Stimulated activated CD8-positive, alpha-beta memory T cell treated with anti-CD3 and anti-CD28 coated beads, Interleukin-15, amount 100 ng/mL, for 24 hours (primary cell): Measurements from ENCODE around the gene TSPO2.

Experiments
- DNase-seq: peaks from one replicate; pipeline ENCODE4 v3.0.0-alpha.2; 2020; ENCODE audit warnings: low read depth

The TSPO2 gene

DNA sequence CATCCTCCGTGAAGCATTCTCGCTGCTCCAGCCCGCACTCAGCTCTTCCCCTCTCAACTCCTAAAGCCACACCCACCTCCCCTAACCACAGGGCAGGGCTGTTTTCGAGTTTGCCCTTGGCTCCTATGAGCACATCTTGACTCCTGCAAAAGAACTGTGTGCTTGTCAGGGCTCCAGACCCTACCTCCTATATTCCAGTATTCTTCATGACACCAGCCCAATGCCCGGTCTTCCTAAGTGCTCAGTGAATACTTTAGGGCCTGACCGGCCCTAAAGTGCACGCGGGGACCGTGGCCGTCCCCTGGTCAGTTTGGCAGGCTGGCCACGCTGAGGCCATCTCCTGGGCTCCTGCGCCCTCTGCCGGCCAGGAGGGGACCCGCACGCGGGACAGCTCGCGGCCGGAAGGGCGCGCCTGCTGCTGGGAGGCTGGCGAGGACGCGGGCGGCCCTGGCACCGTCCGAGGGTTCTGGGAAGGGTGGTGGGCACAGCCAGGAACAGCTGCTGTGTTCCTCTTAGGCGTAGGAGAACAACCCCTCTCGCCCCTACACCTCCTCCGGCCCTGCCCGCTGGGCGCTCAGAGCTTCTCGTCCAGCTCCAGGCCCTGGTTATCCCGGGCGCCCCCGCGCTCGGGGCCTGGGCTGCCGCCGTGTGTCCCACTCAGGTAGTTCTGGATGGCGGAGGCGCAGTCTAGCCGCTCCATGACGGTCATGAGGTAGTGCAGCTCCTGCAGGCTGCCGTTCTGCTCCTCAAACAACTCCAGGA is 14.3 kb upstream of the TSPO2 start:
- DNase-seq = peak; percentile 61

DNA sequence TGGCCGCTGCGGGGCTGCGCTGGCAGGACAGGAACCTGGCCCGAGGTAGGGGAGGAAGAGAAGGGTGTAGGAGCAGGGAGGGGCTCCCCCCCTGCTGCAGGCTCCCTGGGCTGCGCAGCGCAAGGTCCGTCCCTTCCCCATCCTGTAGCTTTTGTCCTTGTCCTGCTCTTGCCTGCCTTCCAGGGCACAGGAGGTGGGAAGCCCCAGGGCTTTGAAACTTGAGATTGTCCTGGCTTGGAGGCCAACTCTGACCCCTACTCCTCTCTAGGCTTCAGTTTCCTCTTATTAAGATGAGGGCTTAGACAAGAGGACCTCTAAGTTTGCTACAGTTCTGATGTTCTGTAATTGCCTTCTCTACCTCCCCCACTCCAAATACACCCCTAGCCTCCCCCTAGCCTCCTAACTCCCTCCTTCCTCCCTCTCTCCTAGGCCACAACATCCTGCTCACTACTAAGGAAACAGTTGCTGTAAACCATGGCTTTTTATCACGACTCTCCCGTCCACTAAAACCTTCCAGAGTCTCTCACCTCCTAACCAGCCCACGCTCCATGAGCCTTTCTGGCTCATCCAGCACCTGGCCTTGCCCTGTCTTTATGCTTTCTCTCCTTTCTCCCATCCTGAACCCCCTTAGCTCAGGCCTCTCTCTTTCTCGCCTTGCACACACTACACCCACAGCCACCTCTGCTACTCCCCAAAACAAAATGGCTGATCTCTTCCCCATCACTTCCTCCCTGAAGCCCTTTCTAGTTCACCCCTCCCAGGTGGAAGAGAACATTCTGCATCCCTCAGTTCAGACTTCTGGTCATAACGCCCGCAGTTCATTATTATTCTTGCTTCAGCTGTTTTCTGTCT is 13.5 kb upstream of the TSPO2 start:
- no peak for DNase-seq

DNA sequence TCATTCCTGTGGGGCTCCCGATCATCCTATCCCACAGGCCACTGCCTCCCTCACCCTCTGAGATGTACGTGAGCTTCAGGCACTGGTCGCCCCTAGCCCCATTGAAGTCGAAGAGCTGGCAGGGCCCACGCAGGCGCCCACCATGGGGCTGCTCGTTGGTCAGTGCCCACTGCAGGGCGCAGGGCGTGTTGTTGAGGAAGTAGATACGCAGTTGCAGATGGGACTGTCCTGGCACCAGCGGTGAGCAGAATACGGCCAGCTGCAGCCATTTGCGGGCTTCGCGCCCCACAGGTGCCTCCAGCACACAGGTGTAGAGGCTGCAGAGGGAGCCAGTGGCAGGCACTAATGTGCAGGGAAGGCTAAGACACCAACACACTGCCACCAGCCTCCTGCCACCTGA is 9.4 kb upstream of the TSPO2 start:
- DNase-seq = no peak

DNA sequence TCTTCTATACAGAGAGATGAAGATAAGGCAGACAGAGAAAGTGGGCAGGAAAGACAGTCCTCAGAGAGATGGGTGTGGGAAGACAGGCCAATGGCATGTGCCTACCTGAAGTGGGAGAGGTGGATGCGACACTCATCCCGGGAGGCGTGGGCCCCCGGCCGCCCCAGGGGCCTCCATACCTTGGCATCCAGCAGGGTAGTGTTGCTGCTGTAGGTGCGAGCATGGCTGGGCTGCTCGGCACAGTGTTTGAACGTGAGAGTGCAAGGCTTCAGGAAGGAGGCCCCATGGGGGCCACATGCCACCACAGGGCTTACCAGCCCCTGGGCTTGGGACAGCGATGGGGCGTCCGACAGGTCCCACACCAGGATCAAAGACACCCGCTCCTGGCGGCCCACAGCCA is 8.5 kb upstream of the TSPO2 start:
- no peak for DNase-seq

DNA sequence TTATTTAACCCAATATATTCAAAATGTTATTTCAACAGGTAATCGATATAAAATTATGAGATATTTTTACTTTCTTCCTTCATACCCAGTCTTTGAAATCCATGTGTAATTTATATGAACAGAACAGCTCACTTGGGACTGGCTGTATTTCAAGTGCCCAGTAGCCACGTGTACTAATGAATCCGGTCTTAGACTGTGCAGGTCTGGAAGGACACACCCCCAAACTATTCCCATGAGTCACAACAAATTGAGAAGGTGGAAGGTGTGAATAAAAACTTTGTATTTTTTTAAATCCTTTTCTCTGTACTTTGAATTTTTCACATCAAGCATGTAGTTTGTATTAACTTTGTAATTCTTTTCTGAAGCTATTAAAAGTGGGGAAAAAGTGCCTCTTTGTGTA is 6.1 kb upstream of the TSPO2 start:
- DNase-seq = no peak

DNA sequence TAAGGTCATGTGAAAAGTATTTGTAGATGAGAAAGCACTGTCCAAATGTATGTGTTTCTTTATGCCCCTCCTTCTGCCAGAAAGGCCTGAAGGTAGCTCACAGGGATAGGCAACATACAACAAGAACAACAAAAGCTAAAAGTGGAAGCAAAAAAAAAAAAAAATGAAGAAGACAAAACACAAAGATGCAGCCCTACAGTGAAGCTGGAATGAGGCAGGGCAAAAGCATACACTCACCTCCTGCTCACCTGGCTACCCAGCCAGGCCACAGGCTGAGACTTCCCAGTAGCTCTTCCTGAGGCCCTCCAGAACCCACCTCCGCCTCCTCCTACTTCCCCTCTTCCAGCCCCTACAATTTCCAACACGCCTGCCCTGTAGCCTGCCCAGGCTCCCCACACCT is 5.7 kb upstream of the TSPO2 start:
- DNase-seq = no peak

DNA sequence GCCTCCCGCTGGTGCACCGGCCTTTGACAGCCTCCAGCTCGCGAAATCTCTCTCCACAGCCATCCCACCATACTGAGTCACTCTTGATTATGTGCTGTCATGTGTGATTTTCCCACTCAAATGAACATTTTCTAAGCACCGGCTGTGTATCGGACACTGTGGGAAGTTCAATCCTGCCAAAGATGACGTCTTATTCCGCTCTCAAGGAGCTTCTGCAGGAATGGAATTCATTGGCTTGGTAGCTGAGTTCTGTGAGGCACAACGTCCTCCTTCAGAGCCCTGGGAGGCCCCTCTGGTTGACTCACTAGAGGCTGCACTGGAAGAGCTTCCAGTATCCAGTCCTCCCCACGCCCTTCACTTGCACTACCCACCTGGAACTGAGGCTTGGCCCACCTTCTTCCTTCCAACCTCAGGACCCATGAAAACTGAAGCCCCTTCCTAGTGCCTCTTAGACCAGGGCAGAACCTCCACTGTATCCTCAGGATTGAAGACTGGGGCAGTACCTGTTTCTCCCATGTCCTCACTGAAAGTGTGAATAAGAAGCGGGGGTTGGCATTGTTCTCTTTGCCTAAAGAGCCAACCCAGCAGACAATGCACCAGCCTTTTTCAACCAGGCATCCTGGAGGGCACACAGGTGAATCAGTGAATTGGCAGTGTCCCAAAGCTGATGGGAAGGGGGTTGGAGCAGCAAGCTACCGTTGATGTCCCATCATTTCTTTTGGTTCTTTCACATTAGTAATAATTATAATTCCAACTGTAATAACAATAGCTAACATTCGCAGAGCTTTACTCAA is 5.0 kb upstream of the TSPO2 start:
- DNase-seq = no peak

DNA sequence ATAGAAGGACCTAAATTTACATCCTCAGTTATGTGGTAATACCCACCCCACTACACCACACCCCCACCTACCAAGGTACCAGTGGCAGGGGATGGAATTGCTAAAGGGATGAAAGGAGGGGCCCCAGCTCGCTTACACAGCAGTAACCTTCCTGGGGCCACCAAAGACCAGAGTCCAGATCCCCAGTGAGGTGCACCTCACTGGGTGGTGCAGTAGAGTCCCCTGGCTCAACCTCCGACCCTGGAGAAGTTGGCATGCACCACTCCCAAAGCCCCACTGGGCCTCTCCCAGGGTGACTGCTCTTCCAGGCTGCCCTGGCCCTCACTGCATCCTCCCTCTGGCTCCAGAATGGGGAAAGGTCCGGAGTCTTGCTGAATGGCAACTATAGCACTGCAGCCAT is 4.1 kb upstream of the TSPO2 start:
- DNase-seq = no peak

DNA sequence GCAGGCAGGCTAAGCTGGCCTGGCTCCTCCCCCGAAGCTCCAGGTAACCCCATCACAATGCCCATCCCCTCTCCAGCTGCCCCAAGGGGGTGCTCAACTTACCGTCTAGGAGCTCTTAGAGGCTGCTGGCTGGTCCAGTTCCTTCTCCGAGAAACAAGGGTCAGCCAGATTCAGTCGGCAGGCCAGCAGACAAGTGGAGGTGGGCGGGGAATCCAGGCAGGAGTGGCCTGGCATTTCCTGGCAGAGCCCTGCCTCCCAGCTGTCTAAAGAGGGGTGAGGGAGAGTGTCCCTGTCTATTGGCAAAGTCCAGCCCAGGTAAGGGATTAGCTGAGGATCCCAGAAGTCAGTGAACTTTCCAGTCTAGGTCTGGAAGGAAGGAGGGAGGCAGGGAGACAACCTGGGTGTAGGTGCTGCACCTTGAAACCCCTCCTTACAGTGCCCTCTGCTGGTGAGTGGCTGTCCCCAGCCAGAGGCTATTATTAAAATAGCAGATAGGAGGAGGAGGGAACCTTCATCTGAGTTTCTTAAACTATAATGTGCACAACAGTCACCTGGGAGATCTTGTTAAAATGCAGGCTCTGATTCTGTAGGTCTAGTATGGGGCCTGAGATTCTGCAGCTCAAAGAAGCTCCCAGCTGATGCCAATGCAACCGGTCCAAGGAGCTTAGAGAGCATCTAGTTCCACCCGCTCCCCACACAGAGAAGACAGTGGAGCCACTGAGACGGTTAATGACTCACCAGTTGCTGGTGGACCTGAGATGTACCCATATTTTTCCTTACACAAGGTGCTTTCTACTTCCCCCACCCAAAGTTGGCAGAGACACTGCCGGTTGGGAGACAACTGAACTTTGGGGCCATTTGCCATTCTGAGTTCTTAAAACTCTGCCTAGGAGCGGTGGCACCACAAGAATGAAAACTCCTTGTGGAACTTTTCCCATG is 2.9 kb upstream of the TSPO2 start, which contains the start of gene UNC5CL:
Gene UNC5CL (minus strand): TSS at position 162 of the 939 bp plus-strand sequence. CDS start 4,147 bp downstream, outside the sequence.
- DNase-seq = no peak

DNA sequence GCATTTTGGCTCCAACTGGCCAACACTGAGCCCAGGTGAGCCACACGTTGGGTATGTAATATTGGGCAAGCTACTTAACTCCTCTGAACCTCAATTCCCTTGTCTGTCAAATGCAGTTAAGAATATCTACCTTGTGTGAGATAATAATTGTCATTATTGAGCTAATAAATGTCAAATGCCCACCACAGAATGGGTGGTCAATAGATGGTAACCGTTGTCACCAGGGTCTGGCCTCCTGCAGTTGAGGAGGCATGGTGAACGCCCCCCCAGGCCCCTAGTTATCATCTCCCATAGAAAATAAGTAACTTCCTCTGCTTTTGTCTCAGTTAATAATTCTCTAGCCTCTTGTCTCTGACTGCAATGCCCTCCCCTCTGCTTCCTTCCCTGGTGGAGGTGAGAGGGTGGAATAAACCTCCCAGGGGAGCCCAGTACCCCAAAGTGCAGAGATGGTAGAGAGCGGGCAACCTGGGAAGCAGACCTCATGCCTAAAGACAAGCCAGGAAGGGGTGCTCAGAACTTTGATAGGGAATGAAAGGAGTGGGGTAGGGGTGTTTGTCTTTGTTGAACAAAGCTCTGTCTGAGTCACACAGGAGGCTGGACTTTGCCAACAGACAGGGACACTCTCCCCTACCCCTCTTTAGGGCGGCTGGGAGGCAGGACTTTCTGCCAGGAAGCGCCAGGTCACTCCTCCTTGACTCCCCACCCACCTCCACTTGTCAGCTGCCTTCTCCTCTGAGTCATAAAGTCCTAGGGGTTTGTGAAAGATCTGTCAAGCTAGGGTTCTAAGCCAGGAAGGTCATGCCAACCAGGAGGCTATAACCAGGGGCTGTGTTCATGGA is 1.9 kb upstream of the TSPO2 start:
- no peak for DNase-seq

DNA sequence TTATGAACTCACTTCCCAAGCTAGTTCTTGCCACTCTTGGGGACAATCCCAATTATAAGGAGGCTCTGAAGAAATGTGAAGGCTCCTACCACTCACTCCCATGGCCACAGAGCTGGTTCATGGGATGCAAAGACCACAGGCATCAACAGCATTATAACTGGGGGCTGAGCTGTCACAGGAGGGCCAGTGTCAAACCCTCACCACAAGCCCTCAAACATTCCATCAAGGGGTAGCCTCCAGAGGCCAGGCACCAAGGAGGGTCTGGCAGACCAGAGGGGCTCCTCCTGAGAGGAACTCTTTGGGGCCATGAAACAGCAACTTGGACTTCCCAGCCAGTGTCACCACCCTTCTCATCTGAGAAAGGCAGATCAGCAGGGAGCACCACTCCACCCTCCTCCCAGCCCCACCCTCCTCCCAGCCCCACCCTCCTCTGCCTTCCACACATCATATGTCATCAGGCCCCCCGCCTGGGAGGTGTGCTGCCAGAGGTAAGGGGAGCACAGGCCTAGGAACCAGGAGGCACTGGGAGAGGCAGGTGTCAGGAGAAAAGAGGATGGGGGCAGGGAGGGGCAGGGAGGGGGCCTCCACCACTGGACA is 1.2 kb upstream of the TSPO2 start:
- DNase-seq = no peak

DNA sequence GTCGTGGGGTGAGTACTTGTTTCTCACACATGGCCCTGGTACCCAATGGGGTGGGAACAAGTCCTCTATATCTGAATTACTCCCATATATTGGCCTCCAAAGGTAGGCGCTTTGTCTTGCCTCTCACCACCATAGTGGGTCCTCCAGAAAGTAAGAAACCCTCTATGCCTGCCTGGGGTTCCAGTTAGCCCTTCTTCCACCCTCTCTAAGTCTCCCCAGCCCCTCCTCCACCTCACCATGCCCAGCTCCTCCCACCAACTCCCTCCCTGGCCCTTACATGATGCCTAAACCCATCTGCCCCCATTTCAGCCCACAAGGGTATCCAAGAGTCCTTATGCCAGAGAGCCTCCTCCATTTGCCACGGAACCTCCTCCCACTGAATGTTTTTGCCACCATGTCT is 884 bp downstream of the TSPO2 start:
- DNase-seq = no peak

DNA sequence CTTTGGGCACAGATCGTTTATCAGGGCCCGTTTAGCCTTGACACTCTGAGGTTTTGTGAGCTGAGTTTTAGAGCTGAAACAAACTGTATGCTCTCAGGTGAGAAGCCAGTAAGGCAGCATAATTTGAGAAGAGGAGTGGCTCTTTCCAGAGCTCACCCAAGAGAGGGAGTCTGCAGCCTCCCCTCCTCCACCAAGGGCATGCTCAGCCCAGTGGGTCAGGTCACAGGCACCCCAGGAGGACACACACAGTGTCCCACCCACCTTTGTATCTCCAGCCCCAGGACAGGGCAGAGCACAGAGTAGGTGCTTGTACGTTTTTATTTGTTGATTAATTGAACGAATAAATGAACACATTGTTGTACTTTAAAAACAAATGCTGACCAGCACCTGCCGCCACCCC is 3.4 kb downstream of the TSPO2 start:
- no peak for DNase-seq

DNA sequence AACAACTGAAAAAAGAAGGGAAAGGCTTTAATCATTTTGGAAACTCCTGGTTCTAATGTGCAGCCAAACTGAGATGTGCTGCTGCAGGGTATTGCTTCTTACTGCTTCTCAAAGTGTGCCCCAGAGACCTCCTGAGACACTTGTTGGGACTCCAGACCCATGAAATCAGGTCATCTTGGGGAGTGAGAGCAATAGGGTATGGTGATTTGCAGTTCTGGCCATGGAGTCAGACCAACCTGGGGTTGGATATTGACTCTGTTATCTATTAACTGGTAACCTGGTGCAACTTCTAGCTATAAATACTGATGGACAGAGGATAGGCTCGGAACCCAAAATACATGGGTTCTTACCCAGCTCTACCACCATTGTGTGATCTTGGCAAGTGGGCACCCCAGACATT is 3.8 kb downstream of the TSPO2 start:
- no peak for DNase-seq

DNA sequence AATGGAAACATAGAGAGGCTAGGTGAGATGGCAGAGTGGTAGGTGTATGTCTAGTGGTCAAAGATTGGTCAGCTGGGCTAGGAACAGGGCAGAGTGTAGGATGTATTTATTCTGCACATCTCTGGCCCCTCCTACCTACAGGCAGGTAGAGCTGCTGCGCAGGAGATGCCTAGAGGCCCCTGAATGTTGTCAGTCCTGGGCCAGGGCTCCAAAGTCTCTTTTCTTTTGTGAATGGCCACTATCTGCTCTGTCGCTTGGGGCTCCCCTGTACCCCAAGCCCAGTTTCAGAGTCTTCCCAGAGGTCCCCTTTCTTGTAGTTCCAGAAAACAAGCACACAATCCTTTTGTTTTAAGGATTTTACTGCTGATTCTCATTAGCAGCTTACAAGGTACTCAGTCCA is 5.0 kb downstream of the TSPO2 start:
- DNase-seq = no peak

DNA sequence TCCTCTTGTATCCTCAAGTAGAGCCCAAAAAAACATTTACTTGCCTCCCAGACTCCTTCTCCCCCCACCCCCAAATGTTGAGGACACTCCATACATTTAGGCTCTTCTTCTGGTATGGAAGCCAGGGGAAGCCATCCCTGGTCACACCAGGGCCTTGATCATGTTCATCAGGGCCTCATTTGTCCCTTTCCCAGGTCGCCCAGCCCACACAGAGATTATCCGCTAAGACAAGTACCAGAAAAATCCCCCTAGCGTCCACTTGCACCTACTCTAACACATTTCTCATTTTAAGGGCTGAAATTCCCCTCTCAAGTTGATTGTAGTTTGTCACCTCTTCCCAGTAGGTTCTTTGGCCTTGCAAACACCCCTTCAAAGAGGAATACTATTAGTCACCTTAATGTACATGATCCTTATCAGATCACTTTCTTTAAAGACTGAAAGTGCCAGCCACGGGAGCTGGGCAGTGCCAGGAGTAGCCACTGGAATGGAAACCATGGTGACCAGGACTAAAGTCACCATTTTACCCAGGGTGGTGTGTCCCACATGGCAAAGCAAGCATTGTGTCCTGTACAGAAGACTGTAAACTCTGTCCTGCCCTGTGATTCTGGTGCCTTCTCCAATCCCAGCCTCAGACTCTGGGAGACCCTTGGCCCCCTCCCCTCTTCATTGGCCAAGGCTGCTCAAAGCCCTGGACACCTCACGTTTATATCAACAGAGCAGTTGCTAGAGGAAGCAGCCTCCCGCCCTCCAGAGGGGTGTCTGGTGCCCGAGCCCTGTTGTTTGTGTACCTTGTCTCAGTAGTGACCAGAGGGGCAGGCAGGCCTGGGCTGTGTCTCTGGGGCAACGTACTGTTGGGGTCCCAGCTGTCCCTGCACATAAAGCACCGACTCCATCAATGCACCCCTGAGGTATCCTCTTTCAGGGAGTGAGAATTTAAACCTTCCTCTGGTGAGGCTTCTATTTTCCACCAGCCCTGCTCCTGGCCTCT is 5.8 kb downstream of the TSPO2 start:
- no peak for DNase-seq

DNA sequence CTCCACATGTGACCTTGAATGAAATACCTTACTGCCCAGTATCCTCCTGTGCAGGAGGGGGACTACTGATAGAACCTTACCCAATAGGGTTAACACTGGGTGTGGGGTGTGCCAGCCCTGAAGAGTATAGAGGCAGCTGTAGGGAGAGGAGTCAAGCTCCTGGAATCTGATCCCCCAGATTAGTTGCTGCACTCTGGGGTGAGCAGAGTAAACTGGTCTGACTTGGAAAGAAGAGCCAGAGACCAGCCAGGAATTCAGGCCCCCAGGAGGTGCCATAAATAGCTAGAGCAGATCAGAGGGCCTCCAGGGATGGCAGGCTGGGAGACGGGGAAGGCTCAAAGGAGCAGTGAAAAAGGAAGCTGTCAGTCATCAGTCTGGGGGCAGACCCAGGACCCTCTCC is 7.3 kb downstream of the TSPO2 start:
- DNase-seq = no peak

DNA sequence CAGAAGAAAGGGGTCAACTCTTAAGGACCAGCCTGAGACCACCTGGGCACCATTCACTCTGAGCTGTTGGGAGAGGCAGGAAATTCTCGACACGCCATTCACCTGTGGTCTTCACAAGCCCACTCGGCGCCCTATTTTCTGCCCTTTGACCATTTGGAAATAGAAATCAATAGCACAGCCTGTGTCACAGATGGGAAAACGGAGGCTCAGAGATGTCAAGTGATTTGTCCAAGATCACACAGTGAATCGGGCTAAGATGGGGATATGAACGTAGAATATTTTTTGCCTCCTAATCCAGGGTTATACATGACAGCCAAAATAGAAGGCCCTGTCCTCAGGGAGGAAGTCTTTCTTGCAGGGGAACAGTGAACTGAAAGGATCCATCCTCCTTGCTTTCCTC is 7.7 kb downstream of the TSPO2 start:
- DNase-seq = no peak

DNA sequence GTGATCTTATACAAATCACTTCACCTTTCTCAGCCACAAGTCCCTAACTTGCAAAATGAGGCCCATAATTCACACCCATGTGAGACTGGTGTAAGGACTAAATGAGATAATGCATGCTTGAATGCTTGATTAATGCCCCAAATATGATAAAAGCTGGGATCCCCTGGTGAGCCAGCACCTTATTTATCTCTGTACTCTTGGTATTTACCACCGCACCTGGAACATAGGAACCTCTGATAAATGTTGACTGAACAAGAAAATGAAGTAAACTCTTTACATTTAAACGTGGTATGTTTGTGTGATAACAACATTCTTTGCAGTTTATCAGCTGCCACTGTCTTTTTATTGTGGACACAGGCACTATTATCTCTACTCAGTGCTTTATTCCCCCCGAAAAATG is 8.3 kb downstream of the TSPO2 start:
- no peak for DNase-seq
